Dendritic cell treated with granulocyte-macrophage colony-stimulating factor and Interleukin-4, amounts not matched to agents 40 ng/mL and 50 ng/mL, for 4 days (primary cell): ENCODE measurements around the gene ARTN.

Source experiments
- H3K27ac Mint-ChIP-seq: one replicate; pipeline ENCODE4 v1.8.0; 2022; ENCODE audit warnings: mild to moderate bottlenecking, mixed read lengths
- H3K27me3 Mint-ChIP-seq: one replicate; pipeline ENCODE4 v1.8.0; 2022; ENCODE audit warnings: mild to moderate bottlenecking, mixed read lengths
- H3K36me3 Mint-ChIP-seq: one replicate; pipeline ENCODE4 v1.8.0; 2022; ENCODE audit warnings: low read depth, mixed read lengths
- H3K4me1 Mint-ChIP-seq: one replicate; pipeline ENCODE4 v1.8.0; 2022; ENCODE audit warnings: low read depth, mixed read lengths
- H3K4me3 Mint-ChIP-seq: one replicate; pipeline ENCODE4 v1.8.0; 2022; ENCODE audit warnings: mild to moderate bottlenecking, moderate library complexity, mixed read lengths
- H3K9me3 Mint-ChIP-seq: one replicate; pipeline ENCODE4 v1.8.0; 2022; ENCODE audit warnings: mixed read lengths
- intact Hi-C: fragments of 100-400 bp; cut with micrococcal nuclease; formaldehyde crosslinking; loops from one replicate; pipeline ENCODE4 v1.15.0; 2022

The ARTN gene

DNA sequence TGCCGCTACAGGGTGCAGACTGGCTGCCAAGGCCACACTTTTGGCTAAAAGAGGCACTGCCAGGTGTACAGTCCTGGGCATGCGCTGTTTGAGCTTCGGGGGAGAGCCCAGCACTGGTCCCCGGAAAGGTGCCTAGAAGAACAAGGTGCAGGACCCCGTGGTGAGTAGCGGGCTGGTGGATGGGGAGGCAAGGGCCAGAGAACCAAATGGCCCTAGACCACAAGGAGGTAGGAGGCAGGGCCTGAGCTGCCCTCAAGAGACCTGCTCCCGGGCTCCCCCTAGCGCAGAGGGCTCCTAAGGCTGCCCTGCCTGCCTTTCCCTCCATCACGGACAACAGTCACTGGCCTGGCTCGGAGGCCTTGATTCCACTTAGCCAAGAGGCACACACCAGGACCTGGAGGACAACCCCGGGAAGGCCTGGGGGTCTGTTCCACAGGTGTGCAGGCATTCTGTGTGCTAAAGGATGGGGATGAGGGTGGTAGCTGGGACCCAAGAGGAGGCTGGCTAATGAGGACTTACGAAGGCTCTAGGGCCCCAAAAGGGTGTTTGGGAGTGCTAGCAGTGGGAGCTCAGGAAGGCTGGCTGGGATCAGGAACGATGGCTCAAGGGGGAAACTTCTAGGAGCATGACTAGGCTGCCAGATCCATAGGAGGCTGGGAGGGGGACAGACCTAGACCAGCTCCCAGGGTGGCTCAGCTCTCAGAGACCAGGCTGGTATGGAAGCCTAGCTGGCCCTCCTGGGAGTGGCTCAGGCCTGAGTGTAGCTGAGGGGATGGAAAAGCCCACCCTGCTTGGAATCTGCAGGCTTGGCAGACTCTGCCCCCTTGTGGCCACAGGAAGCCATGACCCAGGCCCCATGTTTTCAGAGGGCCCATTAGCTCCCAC lies 742 bp downstream of the ARTN start:
- no peaks in the 10 kb centered on the region for H3K9me3 Mint-ChIP-seq
- no peak overlapping the region for H3K4me3 Mint-ChIP-seq
- no peaks in the 10 kb centered on the region for H3K36me3 Mint-ChIP-seq
- H3K27me3 Mint-ChIP-seq = peaks cover 27% of the 10 kb centered on the region
- H3K4me1 Mint-ChIP-seq = peaks cover 32% of the 10 kb centered on the region
- no peak overlapping the region for H3K27ac Mint-ChIP-seq
- intact Hi-C loops = loop anchor here (1.0 to 2.0 kb wide), 2 partner anchors 171 to 404 kb away; partner anchors contain the start of gene PTPRF

- Mint-ChIP-seq H3K4me1 (peaks cover 38% of the 10 kb centered on the region), H3K27ac (no peak overlapping the region), H3K36me3 (no peaks in the 10 kb centered on the region), H3K27me3 (peaks cover 27% of the 10 kb centered on the region), H3K9me3 (no peaks in the 10 kb centered on the region), H3K4me3 (no peak overlapping the region)
- intact Hi-C loops = loop anchor here (1.0 to 2.0 kb wide), 2 partner anchors 172 to 404 kb away; partner anchors contain the start of gene PTPRF
Measured at GRCh38 chr1:43934986-43935324, 1.4 kb downstream of the ARTN start.

DNA sequence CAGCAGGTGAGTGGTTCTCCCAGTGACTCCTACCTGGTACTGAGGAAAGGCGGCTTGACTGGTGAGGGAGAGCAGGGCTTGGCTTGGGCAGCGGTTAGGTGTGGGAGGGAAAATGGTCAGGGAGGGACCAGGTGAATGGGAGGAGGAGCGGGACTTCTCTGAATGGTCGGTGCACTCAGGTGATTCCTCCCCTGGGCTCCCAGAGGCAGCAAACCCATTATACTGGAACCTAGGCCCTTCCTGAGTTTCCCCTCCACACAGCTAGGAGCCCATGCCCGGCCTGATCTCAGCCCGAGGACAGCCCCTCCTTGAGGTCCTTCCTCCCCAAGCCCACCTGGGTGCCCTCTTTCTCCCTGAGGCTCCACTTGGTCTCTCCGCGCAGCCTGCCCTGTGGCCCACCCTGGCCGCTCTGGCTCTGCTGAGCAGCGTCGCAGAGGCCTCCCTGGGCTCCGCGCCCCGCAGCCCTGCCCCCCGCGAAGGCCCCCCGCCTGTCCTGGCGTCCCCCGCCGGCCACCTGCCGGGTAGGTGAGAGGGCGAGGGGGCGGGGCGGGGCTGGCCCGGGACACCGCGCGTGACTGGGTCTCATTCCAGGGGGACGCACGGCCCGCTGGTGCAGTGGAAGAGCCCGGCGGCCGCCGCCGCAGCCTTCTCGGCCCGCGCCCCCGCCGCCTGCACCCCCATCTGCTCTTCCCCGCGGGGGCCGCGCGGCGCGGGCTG lies 2.3 kb downstream of the ARTN start:
- no peaks in the 10 kb centered on the region for H3K36me3 Mint-ChIP-seq
- peaks cover 40% of the 10 kb centered on the region for H3K4me1 Mint-ChIP-seq
- peaks cover 27% of the 10 kb centered on the region for H3K27me3 Mint-ChIP-seq
- intact Hi-C loops = loop anchor here (1.0 to 2.0 kb wide), 2 partner anchors 10 to 405 kb away; partner anchors contain the start of genes IPO13 and PTPRF
- H3K4me3 Mint-ChIP-seq = peak overlapping the region; percentile 45
- H3K9me3 Mint-ChIP-seq = no peaks in the 10 kb centered on the region
- no peak overlapping the region for H3K27ac Mint-ChIP-seq

- H3K27me3 Mint-ChIP-seq = peaks cover 27% of the 10 kb centered on the region
- H3K9me3 Mint-ChIP-seq = no peaks in the 10 kb centered on the region
- no peak overlapping the region for H3K27ac Mint-ChIP-seq
- H3K4me1 Mint-ChIP-seq = peaks cover 40% of the 10 kb centered on the region
- no peaks in the 10 kb centered on the region for H3K36me3 Mint-ChIP-seq
- intact Hi-C loops = loop anchor here (1.0 kb wide), 1 partner anchor 10 kb away; the partner anchor contains the start of gene IPO13
- H3K4me3 Mint-ChIP-seq = peak overlapping the region; percentile 72
Measured at GRCh38 chr1:43936431-43937151, 3.0 kb downstream of the ARTN start.

- Mint-ChIP-seq H3K27me3 (peaks cover 27% of the 10 kb centered on the region), H3K36me3 (no peaks in the 10 kb centered on the region), H3K9me3 (no peaks in the 10 kb centered on the region), H3K4me1 (peaks cover 45% of the 10 kb centered on the region), H3K4me3 (no peak overlapping the region), H3K27ac (no peak overlapping the region)
- intact Hi-C loops = no loop called here
Measured at GRCh38 chr1:43937179-43937865, 3.7 kb downstream of the ARTN start.

GRCh38 chr1:43938383-43938782 lies 4.8 kb downstream of the ARTN start:
- intact Hi-C loops = no loop called here
- peaks cover 7% of the 10 kb centered on the region for H3K36me3 Mint-ChIP-seq
- H3K27me3 Mint-ChIP-seq = peaks cover 17% of the 10 kb centered on the region

GRCh38 chr1:43938892-43939587 lies 5.4 kb downstream of the ARTN start:
- H3K4me3 Mint-ChIP-seq = no peak overlapping the region
- H3K4me1 Mint-ChIP-seq = peaks cover 43% of the 10 kb centered on the region
- intact Hi-C loops = no loop called here
- peaks cover 12% of the 10 kb centered on the region for H3K27me3 Mint-ChIP-seq
- no peak overlapping the region for H3K27ac Mint-ChIP-seq
- H3K36me3 Mint-ChIP-seq = peaks cover 7% of the 10 kb centered on the region
- H3K9me3 Mint-ChIP-seq = no peaks in the 10 kb centered on the region

More at GRCh38 chr1:43938383-43938782, 4.8 kb downstream of the ARTN start:
- Mint-ChIP-seq H3K9me3 (no peaks in the 10 kb centered on the region), H3K27ac (no peak overlapping the region), H3K4me1 (peaks cover 49% of the 10 kb centered on the region), H3K4me3 (no peak overlapping the region)

- intact Hi-C loops = loop anchor here (10.0 kb wide), 1 partner anchor 92 kb away; the partner anchor contains the start of gene SLC6A9
- no peaks in the 10 kb centered on the region for H3K9me3 Mint-ChIP-seq
- H3K27ac Mint-ChIP-seq = peak overlapping the region; percentile 56
- no peaks in the 10 kb centered on the region for H3K27me3 Mint-ChIP-seq
- H3K36me3 Mint-ChIP-seq = peaks cover 21% of the 10 kb centered on the region
- no peak overlapping the region for H3K4me3 Mint-ChIP-seq
- H3K4me1 Mint-ChIP-seq = peaks cover 48% of the 10 kb centered on the region
Measured at GRCh38 chr1:43942411-43942810, 8.8 kb downstream of the ARTN start.

DNA sequence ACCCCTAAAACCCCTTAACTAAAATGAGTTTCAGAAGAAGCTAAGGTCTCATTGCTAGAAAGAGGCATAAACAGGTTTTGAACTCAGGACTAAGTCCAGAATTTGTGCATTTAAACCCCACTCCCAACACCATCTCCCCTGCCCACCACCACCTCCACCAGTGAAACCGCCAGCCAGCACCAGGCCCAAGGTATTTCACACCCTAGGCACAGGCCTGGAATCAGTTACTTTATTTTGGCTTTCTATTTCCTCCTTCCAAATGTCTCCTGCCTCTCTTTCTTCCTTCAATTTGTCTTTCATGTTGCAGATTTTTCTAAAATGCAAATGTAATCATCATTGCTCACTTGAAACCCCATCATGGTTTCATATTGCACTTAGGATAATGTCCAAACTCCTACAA lies 11.3 kb downstream of the ARTN start:
- H3K36me3 Mint-ChIP-seq = peaks cover 33% of the 10 kb centered on the region
- no peak overlapping the region for H3K27ac Mint-ChIP-seq
- H3K9me3 Mint-ChIP-seq = no peaks in the 10 kb centered on the region
- no peaks in the 10 kb centered on the region for H3K27me3 Mint-ChIP-seq
- no peak overlapping the region for H3K4me3 Mint-ChIP-seq
- peaks cover 66% of the 10 kb centered on the region for H3K4me1 Mint-ChIP-seq
- intact Hi-C loops = loop anchor here (10.0 kb wide), 1 partner anchor 90 kb away; the partner anchor contains the start of gene SLC6A9

GRCh38 chr1:43945674-43946235 lies 12.2 kb downstream of the ARTN start:
- Mint-ChIP-seq H3K27ac (peak overlapping the region; percentile 93), H3K4me3 (peak overlapping the region; percentile 91), H3K27me3 (no peaks in the 10 kb centered on the region), H3K36me3 (peaks cover 42% of the 10 kb centered on the region), H3K4me1 (peaks cover 72% of the 10 kb centered on the region), H3K9me3 (no peaks in the 10 kb centered on the region)
- intact Hi-C loops = loop anchor here (1.0 to 10.0 kb wide), 5 partner anchors 9 to 89 kb away; partner anchors contain the start of genes ATP6V0B, CCDC24 and SLC6A9

DNA sequence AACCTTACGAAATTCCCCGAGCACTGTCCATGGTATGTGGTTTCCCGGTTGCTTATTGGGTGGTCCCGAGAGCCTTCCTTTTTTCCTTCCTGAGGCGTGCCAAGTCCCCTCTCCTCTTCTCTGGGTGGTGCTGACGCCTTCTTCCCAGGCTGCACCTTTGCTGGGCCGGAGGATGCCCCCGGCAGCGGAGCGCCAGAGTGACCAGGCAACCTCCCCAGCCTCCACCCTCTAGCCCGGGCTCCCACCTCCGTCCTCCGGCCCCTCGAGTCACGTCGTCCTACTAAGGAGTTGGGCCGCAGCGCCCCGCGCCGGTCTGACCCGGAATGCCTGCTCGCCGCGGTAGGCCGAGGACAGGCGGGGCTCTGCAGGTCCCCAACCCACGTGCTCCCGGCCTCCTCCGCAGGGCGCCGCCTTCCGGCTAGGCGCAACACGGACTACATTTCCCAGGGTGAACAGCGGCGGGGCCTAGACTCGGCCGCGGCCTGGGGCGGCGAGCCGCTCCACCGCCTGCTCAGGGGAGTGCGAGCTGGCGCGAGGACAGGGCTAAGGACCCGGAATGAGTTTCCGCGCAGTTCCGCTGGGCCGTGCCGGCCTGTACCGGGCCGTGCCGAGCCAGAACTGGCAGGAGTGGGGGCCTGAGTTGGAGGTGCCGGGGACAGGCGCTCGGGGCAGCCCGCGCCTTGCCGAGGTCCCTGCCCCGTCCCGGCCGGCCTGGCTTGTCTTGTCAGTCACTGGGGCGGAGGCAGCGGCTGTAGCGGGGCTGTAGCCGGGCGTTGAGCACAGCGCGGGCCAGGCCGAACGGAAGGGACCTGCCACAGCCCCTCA lies 12.8 kb downstream of the ARTN start, which contains the start of gene IPO13:
Gene IPO13 (plus strand): TSS at position 715 of the 825 bp plus-strand sequence. CDS start 651 bp downstream, outside the sequence.
- H3K4me3 Mint-ChIP-seq = peak within 1 kb of the TSS; percentile 91
- H3K27me3 Mint-ChIP-seq = no peaks in the 10 kb centered on the region
- H3K9me3 Mint-ChIP-seq = no peaks in the 10 kb centered on the region
- intact Hi-C loops = loop anchor here (1.0 to 10.0 kb wide), 5 partner anchors 10 to 88 kb away; partner anchors contain the start of genes ATP6V0B, CCDC24 and SLC6A9
- peaks cover 49% of the 10 kb centered on the region for H3K36me3 Mint-ChIP-seq
- H3K27ac Mint-ChIP-seq = peak within 1 kb of the TSS; percentile 93
- H3K4me1 Mint-ChIP-seq = peaks cover 79% of the 10 kb centered on the region
